Calu3 (cell line): ENCODE measurements around the gene BABAM1. TPM values are rescaled to one million over a fixed set of nuclear protein-coding genes. Genes with fewer than 3 reads are reported as not detected.

Source experiments
- BruUV-seq: library from RNA; stranded (reverse); fragments of 400-500 nt; replicated peaks from 2 replicates; lab custom pipeline; 2021; lab: Mats Ljungman, UMichigan
- CTCF ChIA-PET: fragments of 300-600 bp; sonication (Branson Sonifier 250); formaldehyde crosslinking; loops from one replicate; lab custom pipeline; 2022; ENCODE audit warnings: antibody characterized with exemption; lab: Charles Lee
- DNase-seq: peaks from one replicate; pipeline ENCODE4 v3.0.0; 2022
- H3K27ac Mint-ChIP-seq: one replicate; pipeline ENCODE4 v1.8.0; 2022; ENCODE audit warnings: mixed read lengths; ENCODE audit not compliant: unreplicated experiment
- H3K27me3 Mint-ChIP-seq: one replicate; pipeline ENCODE4 v1.8.0; 2022; ENCODE audit warnings: mixed read lengths; ENCODE audit not compliant: unreplicated experiment
- H3K36me3 Mint-ChIP-seq: one replicate; pipeline ENCODE4 v1.8.0; 2022; ENCODE audit warnings: mild to moderate bottlenecking, moderate library complexity, mixed read lengths; ENCODE audit not compliant: insufficient read depth, unreplicated experiment
- H3K4me1 Mint-ChIP-seq: one replicate; pipeline ENCODE4 v1.8.0; 2022; ENCODE audit warnings: mild to moderate bottlenecking, low read depth, mixed read lengths; ENCODE audit not compliant: unreplicated experiment
- H3K4me3 Mint-ChIP-seq: one replicate; pipeline ENCODE4 v1.8.0; 2022; ENCODE audit warnings: mild to moderate bottlenecking, low read depth, moderate library complexity, mixed read lengths; ENCODE audit not compliant: unreplicated experiment
- H3K9me3 Mint-ChIP-seq: one replicate; pipeline ENCODE4 v1.8.0; 2022; ENCODE audit warnings: low read depth, mixed read lengths; ENCODE audit not compliant: unreplicated experiment
- CTCF ChIP-seq: fragments of 200-600 bp; IDR thresholded peaks from one replicate; pipeline ENCODE4 v1.8.0; 2022; ENCODE audit warnings: antibody characterized with exemption; ENCODE audit not compliant: unreplicated experiment
- intact Hi-C: fragments of 100-400 bp; cut with micrococcal nuclease; formaldehyde crosslinking; loops from one replicate; pipeline ENCODE4 v1.10.0; 2022; ENCODE audit not compliant: unreplicated experiment
- total RNA-seq: library from RNA; stranded (reverse); gene quantifications from 2 replicates; pipeline ENCODE4 v1.2.3, GENCODE V29; 2022

The BABAM1 gene
- total RNA-seq, 1 experiment from 2014 or later = 75.2 TPM

GRCh38 chr19:17237747-17238706 is 29.2 kb upstream of the BABAM1 start:
- no TSS peak for BruUV-seq
- no peak for TF ChIP-seq CTCF
- DNase-seq = no peak
- CTCF ChIA-PET = no interaction called here
- no peaks in the 10 kb centered on the region for H3K9me3 Mint-ChIP-seq
- no peak overlapping the region for H3K4me3 Mint-ChIP-seq
- H3K4me1 Mint-ChIP-seq = peaks cover 13% of the 10 kb centered on the region
- H3K27me3 Mint-ChIP-seq = no peaks in the 10 kb centered on the region
- peaks cover 33% of the 10 kb centered on the region for H3K36me3 Mint-ChIP-seq
- no peak overlapping the region for H3K27ac Mint-ChIP-seq
- intact Hi-C loops = no loop called here

- Mint-ChIP-seq H3K4me3 (no peak overlapping the region), H3K9me3 (no peaks in the 10 kb centered on the region), H3K27me3 (no peaks in the 10 kb centered on the region), H3K36me3 (peaks cover 40% of the 10 kb centered on the region), H3K4me1 (peaks cover 15% of the 10 kb centered on the region), H3K27ac (no peak overlapping the region)
- no peak for DNase-seq
- no peak for TF ChIP-seq CTCF
- no TSS peak for BruUV-seq
- intact Hi-C loops = no loop called here
- CTCF ChIA-PET = no interaction called here
These were observed 27.0 kb upstream of the BABAM1 start for GRCh38 chr19:17240062-17240752.

GRCh38 chr19:17240826-17241399 is 26.3 kb upstream of the BABAM1 start:
- H3K27ac Mint-ChIP-seq = no peak overlapping the region
- intact Hi-C loops = no loop called here
- no peak for DNase-seq
- peaks cover 37% of the 10 kb centered on the region for H3K36me3 Mint-ChIP-seq
- no peaks in the 10 kb centered on the region for H3K9me3 Mint-ChIP-seq
- CTCF ChIA-PET = no interaction called here
- no peak for TF ChIP-seq CTCF
- H3K27me3 Mint-ChIP-seq = no peaks in the 10 kb centered on the region
- H3K4me1 Mint-ChIP-seq = peaks cover 15% of the 10 kb centered on the region
- no peak overlapping the region for H3K4me3 Mint-ChIP-seq
- no TSS peak for BruUV-seq

- no peaks in the 10 kb centered on the region for H3K9me3 Mint-ChIP-seq
- intact Hi-C loops = no loop called here
- H3K27ac Mint-ChIP-seq = peak overlapping the region; percentile 79
- CTCF ChIA-PET = interaction anchor here (0.7 kb wide), 1 partner anchor 85 kb away, joined by 3 read pairs; no protein-coding TSS in a partner anchor
- H3K4me3 Mint-ChIP-seq = peak overlapping the region; percentile 84
- peaks cover 29% of the 10 kb centered on the region for H3K4me1 Mint-ChIP-seq
- H3K27me3 Mint-ChIP-seq = no peaks in the 10 kb centered on the region
- TF ChIP-seq CTCF = no peak
- no TSS peak for BruUV-seq
- no peak for DNase-seq
- H3K36me3 Mint-ChIP-seq = peaks cover 44% of the 10 kb centered on the region
These were observed 24.6 kb upstream of the BABAM1 start for GRCh38 chr19:17242431-17243208.
